Germinal center (tissue), 1 donor: ENCODE results near the gene GRM8.

ENCODE experiments used
- DNase-seq: peaks from one replicate; pipeline ENCODE4 v3.0.0; 2012; ENCODE audit warnings: mixed read lengths, low spot score

Gene GRM8

DNA sequence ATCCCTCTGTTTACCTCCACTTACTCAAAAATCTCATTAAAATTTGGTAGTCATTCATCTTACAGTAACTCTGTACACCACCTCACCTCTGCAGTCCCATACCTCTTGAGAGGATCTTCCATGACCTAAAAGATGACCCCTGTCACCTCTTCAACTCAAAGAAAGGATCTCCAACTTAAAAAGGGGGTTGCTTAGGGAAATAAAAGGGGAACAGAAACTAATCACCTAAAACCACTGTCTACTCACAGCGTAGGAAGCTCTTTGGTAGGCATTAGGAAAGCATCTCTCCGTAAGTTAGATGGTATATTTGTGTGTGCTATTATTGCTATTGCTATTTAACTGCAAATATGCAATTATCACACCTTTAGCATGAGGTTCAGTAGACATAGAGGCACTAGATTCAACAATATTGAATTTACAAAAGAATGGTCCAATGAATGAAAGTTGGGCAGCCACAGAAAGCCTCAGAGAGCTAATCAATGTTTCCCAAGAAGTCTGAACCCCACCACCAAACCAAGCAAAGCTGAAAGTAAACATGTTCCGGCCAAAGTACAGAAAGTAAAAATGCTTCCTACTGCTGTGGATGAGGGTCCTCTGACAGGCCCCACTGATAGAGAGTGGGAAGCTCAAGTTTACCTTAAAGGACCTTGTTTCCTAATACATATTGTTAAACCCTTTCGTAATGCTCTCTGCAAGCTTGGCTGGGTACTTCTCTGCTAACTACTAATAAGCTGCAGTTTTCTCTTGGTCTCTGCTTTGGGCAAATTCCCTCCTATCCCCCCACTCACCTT lies 105.8 kb downstream of the GRM8 start:
- no peak for DNase-seq

DNA sequence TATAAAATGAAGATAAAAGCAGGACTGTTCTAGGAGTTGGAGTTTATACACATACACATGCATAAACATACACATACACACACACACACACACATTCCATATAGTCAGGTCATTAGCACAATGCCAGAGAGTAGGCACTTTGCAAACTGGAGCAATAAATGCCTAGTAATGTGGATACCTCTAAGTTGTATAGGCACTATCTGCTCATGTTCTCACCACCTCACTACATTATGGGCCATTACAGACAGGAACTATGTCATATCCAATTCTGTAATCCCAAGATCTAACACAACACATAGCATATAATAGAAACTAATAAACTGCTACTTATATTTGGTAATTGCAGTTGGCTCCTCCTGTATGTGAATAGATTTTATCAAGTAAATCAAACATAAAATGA lies 115.6 kb downstream of the GRM8 start:
- DNase-seq: no peak

DNA sequence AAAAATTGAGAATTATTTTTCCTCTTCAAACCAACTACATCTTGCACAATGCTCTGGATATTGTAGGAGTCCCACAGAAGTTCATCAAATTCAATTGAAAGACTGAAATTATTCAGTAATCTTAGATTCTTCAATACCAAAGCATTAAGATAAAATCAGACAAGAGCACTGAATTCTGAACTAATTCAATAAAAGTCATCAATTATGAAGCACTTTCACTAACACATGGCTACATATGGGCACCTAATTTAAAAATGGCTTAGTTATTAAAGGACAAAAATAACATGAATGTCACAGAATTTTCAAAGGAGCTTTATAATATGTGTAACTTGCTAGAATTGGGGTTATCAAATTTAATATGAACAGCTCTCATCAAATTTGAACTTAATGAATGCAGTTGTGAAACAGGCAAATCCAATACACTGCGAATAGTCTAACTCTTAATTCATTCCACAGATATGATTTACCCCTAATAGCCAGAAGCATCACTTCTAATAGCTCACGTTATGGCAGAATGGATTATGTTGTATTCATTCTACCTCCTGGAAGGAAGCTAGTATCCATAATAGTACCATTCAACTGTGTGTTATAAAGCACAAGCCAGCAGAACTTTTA lies 116.8 kb downstream of the GRM8 start:
- no peak for DNase-seq

DNA sequence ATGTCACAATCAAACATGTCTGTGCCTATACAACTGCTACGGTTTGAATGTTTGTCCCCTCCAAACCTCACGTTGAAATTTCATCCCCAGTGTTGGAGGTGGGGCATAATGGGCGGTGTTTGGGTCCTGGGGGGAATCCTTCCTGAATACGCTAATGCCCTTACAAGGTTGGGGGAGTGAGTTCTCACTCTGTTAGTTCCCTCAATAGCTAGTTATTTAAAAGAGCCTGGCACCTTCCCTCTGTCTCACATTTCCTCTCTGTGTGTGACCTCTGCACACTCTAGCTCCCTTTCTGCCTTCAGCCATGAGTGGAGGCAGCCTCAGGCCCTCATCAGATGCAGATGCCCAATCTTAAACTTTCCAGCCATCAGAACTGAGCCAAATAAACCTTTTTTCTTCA lies 129.5 kb downstream of the GRM8 start:
- DNase-seq: no peak

DNA sequence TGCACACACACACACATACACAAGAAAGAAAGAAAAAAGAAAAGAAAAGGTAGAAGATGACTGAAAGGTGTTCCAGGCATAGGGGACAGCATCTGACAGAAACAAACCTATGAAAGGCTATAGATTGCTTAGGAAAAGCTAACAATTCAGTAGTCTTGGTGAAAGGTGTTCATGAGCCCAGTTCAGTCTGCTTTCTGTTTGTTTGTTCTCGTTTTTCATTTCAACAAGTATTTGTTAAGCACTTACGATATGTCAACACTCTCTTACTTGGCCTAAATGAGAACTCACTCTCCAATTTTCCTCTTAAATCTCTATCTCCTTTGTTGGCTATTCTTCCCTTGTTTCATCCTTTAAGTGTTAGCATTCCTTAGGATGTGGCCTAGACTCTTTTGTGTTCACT lies 133.2 kb downstream of the GRM8 start:
- no peak for DNase-seq

DNA sequence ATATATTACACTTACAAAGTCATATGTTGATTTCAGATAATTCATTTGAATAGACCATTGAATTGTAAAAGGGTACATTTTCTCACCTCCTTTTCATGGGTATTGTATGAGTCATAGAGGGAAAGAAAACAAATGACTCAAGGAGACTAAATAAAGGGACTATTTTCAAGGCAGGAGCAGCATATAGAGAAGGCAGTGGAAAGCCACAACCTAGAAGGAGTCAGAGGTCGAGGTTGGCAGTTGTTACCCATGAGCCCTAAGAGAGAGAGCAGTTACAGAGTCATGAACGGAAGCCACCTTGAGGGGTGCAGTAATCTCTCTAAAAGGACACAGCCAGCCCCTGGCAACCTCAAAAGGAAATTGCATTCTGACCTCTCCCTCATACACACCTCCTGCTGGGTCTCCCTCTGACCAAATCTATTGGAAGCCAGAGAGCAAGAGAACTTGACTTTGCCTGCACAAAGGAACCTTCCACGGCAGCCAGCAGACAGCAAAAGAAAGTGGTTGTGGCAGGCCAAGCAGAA lies 137.9 kb downstream of the GRM8 start:
- DNase-seq: no peak

DNA sequence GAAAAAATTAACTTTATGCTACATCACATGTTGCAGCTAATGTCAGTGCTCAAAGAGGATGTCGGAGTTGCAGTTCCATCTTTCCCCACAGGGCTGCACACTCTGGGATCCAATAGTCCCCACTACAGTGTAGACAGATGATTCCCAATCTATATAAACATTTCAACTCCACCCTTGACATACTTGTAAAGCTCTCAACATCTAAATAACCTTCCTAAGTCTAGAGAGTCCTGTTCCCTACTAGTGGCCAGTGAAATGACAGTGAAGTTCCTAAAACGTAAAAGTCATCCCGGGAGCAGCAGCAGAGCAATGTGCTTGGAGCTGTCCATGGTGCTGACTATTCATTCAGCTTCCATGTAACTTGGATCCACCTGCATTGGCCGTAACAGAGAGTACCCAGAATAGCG lies 145.1 kb downstream of the GRM8 start:
- peak; percentile 15 for DNase-seq

DNA sequence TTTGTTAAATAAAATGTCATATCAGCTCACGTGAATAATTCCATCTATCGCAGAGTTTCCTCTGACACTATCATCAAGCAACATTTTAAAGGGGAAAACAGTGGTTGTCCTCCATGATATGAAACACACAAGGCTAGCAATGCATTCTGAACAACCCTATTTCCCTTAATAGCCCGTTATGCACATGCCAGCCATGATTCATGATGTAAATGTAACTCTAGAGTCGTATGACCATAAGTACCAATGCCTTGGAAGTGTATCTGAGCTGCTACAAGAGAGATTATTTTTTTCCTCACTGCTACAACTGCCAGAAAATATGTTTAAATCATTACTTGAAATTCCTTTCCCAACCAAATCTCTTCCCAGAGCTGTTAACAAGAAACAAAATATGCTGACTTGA lies 159.4 kb downstream of the GRM8 start:
- DNase-seq: no peak

DNA sequence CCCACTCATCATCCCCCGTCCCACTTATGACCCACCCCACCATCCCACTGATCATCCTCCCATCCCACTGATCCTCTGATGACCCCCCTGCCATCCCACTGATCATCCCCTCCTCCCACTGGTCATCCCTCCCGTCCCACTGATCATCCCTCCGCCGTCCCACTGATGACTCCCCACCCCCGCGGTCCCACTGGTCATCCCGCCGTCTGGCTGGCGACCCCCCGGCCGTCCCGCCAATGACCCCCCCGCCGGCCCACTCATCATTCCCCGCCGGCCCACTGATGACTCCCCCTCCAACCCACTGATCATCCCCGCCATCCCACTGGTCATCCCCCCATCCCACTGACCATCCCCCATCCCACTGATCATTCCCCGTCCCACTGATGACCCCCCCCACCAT lies 161.1 kb downstream of the GRM8 start:
- no peak for DNase-seq

DNA sequence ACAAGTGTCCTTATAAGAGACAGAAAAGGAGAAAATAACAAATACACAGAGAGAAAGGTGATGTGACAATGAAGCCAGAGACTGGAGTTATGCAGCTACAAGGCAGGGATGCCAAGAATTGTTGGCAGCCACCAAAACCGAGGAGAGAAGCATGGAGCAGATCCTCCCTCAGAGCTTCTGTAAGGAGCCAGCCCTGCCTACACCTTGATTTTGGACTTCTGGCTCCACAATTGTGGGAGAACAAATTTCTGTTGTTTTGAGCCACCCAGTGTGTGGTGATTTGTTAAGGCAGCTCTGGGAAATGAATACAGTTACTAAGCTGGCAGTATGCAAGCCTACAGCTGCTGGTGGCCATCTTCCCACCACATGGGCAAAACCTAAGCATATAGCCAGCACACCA lies 163.6 kb downstream of the GRM8 start:
- no peak for DNase-seq

DNA sequence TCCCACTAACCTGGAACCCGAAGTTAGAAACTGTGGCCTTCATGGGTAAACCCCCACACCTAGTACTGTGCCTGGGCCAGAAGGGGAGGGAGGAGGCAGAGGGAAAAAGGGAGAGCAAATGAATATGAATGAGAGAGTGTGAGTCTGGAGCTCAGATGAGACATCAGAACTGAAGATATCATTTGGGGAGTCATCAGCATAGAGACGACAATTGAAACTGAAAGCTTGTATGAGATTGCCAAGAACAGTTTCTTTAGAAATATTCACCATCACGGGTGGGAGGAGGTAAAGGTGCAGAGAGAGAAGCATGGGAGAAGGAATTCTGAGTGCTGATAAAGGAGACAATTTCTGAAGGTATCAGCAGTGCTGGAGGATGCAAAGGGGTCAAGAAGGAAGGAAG lies 171.2 kb downstream of the GRM8 start:
- no peak for DNase-seq

DNA sequence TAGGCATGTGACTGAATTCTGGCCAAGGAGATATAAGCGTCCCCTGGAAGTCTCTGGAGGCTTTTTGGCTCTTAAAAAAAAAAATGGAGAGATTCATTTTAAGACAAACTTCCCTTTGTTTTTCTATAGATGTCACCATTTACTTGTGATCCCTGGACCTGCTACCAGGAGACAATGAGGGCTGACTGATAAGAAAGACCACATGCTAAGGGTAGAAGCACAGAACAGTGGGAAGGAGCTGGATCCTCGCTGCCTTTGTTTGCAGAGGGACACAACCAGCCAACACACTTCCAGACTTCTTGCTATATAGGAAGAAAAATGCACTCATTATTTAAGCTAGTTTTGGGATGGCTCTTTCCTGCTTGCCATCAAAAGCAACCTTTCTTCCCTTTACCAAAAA lies 172.2 kb downstream of the GRM8 start:
- no peak for DNase-seq

DNA sequence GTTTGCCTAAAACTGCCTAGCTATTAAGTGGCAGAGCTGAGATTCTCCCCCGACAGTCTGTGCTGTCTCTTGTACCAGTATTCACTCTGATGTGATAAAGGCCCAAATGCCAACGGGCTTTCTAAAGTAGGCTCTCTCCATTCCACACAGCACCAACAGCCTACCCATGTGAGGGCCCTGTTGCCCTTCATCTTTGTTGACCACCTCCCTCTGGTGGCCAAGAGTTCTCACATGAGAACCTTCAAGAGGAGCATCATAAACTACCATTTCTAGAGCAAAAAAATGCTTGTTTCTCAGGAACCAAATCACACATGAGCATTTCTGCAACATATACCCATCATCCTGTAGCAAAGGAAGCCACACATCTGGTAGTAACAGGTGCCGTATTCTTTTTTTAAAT lies 185.8 kb downstream of the GRM8 start:
- no peak for DNase-seq

DNA sequence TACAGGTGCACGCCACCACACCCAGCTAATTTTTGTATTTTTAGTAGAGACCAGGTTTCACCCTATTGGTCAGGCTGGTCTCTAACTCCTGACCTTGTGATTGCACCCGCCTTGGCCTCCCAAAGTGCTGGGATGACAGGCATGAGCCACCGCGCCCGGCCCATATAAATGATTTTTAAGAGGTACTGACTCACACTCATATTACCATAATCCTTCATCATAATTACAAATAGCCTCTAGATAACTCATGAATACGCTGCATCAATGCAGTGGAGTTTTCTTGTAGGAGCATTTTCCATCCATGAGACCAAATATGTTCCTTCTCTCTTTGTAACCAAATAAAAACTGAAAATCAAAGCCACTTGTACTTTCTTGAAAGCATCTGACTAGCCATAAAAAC lies 193.3 kb downstream of the GRM8 start:
- no peak for DNase-seq

DNA sequence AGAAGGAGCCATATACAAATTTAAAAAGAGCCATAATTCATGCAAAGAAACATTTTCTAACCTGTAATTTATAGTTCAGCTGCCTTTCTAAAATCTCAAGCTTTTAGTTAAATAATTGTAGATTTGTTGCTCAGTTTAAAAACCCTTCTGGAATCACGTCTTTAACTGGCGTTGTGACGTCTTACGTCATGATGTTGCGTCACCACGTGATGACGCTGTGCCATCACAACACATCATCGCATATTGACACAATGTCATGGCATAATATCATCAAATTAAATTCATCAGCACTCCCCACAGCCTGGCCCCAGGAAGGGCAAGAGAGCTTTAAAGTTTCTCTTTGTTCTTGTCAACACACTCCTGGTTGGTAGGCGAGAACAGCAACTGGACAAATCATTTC lies 194.8 kb downstream of the GRM8 start:
- no peak for DNase-seq

DNA sequence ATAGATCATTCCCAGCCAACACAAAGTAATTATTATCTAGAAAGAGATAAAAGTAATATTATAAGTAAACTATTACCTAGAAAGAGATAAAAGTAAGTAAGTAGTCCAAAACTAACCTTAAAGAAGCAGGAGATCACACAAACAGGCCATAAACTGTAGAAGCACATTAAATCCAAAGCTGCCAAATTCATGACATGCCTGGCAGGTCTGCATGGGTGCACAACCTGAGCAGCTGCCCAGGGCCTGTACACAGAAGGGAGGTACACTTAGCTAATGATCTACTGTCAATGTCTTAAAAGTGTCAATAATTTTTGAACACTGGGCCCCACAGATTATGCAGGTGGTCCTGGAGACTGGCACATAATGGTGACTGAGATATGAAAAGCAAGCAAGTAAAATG lies 196.5 kb downstream of the GRM8 start:
- DNase-seq: no peak

DNA sequence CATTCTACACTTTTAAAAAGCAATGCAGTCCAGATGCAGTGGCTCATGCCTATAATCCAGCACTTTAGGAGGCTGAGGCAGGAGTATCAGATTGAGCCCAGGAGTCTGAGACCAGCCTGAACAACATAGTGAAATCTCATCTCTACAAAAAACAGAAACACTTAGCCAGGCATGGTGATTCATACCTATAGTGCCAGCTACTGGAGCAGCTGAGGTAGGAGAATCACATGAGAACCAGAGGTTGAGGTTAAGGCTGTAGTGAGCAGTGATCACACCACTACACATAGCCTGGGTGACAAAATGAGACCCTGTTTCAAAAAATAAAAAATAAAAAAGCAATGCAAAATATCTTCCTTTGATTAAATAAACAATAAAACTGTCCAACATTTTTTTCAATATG lies 205.2 kb downstream of the GRM8 start:
- DNase-seq: no peak

DNA sequence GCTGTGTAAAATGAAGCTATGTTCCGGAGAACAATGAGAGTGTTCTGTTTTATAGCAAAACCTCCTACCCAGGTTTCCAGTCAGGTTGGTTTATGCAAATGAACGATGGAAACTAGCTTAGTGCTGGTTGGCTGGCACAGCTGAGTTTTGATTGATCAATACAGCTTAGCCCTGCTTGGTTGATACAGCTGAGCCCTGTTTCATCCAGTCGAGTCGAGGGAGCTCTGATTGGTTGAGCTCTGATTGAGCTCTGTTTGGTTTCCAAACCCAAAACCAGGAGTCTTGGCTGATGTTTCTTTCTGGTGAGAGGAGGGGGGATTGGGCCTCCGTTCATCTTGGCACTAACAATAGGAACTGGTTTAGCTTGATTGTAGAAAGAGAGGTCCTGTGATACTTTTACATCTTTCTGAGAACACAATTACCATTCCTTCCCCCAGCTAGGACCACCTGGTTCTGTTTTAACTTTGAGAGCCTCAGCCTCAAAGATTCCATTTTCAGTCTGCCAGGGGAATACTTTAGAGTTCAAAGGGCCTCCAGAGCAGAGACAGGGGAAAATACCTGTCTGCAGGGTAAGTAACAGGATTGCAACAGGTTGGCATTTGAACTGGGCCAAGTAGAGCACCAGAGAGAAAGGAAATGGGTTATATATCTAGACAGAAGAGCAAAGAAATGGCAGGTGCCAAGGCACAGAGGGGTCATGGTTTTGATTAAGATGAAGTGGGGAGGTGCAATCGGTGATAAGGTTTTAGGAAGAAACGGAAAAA lies 210.9 kb downstream of the GRM8 start:
- no peak for DNase-seq

DNA sequence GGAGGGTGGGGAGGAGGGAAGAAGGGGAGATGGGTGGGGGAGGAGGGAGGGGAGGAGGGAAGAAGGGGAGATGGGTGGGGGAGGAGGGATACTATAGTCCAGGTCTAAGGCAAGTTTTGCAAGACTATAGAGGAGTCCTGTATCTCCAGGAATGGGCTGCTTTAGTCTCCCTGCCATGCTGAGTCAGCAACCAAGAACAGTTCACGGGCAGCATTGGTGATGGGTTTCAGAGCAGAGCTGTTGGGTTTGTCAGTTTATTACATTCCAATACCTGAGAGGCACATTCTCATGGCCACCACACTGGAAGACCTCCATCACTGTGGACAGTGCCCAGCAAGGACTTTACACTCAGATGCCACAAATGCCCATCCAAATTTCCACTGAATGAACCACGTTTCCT lies 212.7 kb downstream of the GRM8 start:
- DNase-seq: no peak

DNA sequence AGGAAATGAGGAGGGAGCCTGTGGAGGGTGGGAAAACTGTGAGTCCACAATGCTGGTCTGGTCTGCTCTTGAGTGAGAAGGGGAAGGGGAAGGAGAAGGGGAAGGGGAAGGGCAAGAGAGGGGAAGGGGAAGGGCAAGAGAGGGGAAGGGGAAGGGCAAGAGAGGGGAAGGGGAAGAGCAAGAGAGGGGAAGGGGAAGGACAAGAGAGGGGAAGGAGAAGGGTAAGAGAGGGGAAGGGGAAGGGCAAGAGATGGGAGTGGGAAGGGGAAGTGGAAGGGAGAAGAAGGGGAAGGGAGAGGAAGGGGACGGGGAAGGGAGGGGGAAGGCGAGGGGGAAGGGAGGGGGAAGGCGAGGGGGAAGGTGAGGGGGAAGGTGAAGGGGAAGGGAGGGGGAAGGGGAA lies 213.2 kb downstream of the GRM8 start:
- DNase-seq: no peak

DNA sequence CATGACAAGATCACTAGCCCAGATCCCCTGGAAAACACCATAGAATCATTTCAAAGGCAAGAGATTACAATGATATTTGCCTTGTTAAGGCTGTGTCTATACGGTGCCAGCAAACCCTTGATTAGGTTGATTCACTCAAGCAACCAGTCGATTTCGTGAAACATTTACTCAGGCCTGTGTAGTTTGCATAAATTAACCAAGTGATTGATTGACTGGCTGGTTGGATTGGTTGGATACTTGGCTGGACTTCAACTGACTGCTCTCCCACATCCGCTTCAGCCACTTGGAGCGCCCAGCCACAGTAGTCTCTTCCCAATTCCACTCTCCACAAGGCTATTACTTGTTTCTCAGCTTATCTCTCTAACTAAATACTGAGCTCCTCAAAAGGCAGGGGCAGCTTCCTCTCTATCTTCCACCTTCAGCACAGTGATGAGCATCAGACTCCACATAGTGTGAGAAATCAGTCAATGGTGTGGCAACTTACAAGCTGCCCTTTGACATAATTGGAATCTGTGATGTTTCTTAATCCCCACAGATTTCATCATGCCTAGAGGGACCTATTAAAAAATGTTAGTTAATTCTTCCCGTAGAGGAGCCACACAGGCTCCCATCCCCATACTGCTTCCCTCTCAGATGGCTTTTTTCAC lies 217.4 kb downstream of the GRM8 start:
- DNase-seq: no peak

DNA sequence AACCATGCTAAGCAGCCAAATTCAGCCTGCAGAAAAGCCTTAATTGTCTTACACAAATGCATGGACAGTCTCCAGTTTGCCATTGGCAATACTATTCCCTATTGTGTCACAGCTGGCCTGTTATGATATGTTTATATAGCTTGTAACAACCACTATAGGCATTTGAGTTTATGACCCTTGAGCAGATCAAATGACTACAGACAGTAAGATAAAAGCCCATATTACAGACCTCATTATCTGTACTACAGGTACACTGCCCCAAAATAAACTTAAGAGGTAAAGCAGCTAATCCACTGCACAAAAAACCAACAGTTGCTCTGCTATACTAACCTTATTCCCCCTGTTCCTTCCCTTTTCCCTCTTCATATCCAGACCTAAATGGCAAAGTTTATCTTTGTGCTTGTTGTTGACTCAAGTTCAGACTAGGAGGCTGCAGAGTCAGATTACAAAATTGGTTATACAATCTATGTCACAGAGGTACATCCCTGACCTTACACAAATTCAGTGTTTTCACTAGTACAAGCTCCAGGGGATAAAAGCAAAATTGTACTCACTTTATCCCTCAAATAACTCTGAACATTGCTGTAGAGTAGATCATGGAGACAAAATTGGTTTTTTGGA lies 218.4 kb downstream of the GRM8 start:
- DNase-seq: no peak
